Gastroesophageal sphincter (tissue), 3 donors: Measurements from ENCODE around the gene PES1.

ENCODE experiments used
- CTCF ChIP-seq, 4 experiments: fragments of 200-600 bp in 2 of 4; fragments of 450-650 bp in 2 of 4; sonication (generic) in 1 of 4; IDR thresholded peaks; one replicate each; pipeline ENCODE4 v1.5.1; 2017 to 2019; ENCODE audit warnings: antibody characterized with exemption in 4 of 4, mild to moderate bottlenecking in 2 of 4, moderate library complexity in 2 of 4
- EP300 ChIP-seq: sonication (generic); formaldehyde crosslinking; IDR thresholded peaks from one replicate; pipeline ENCODE4 v1.6.1; 2017; ENCODE audit warnings: antibody characterized with exemption, mild to moderate bottlenecking
- POLR2A ChIP-seq, 2 donors: fragments of 450-650 bp; IDR thresholded peaks; one replicate each; pipeline ENCODE4 v1.6.1; 2017; ENCODE audit warnings: antibody characterized with exemption in 2 of 2, mild to moderate bottlenecking in 2 of 2, moderate library complexity in 1 of 2
- POLR2AphosphoS5 ChIP-seq: sonication (generic); formaldehyde crosslinking; IDR thresholded peaks from one replicate; pipeline ENCODE4 v1.6.1; 2017; ENCODE audit warnings: antibody characterized with exemption

DNA sequence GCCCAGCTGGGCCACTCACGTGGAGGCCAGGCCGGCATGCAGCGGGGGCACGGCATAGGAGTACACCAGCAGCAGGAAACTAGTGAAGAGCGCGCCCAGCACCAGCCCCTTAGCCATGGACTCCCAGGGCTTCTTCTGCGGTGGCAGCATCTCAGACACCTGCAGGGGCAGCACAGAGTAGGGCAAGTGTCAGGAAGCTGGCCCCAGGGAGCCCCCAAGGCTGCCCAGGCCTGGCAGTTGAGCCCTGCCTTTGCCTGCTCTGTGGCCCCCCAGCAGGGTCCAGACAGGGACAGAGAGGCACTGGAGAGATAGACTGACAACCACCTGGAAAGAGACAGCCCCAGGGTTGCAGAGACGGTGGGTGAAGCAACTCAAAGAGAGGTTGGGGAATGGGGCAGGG lies 34.5 kb downstream of the PES1 start:
- TF ChIP-seq EP300 (no peak), POLR2A (IDR thresholded peaks at IDR 0.05) (no peak), CTCF (IDR thresholded peaks at IDR 0.05) (no peak), POLR2AphosphoS5 (no peak)
